ENCODE data around the gene PKM. TPM values are rescaled to one million over a fixed set of nuclear protein-coding genes. Genes with fewer than 3 reads are reported as not detected.

The PKM gene
- total and polyA plus RNA-seq, 5 donors from 2014 or later, result 332 to 510 (median 383) TPM

DNA sequence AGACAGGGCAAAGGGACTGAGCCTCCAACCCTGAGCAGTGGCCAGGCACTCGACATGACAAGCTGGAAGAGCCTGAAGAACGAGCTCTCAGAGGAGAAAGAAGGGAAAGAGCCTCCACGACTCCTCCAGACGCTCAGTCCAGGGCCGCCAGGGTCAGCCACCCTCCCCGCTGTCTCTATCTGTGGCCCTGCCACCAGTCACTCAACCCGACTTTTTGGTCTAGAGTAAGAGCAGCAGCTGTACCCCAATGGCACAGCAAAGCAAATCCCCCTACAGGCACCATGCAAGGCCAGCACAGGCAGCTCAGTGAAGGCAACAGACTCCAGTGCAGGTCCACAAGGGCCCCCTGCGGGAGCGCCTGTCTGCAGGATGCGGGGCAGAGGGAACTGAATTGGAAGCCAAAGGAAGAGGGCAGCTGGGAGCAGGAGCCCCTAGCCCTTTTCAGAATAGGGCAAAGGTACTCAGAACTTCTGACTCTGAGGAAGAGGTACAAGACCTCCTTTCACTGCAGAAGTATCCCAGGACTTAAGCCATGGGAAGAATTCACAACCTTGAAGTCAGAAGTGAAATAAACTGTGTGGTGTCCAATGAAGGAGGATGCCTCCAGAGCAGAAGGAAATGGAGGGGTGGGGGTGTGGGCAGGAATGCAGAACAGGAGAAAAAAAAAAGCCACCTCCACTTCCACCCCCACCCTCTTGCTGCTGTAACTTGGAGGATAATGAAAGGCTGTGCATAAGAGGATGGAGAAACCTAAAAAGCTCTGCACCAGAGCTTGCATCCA lies 24.9 kb downstream of the PKM start:
- no peaks in the 10 kb centered on the region for H3K9me3 Mint-ChIP-seq
- no peak overlapping the region for H3K27ac ChIP-seq (ENCODE audit: insufficient read depth, low read length, poor library complexity, severe bottlenecking)
- no peak for ATAC-seq (ENCODE audit: low read depth in 2 of 2)

GRCh38 chr15:72205273-72205672 lies 25.7 kb downstream of the PKM start:
- H3K36me3 ChIP-seq (ENCODE audit: control insufficient read depth, insufficient read depth, low read length), result peaks cover 97% of the 10 kb centered on the region
- H3K27me3 Mint-ChIP-seq, result no peaks in the 10 kb centered on the region
- no peaks in the 10 kb centered on the region for H3K4me1 ChIP-seq (ENCODE audit: control insufficient read depth, insufficient read depth, low read length, poor library complexity, severe bottlenecking)
- peaks cover 0 to 12% (median 3%) of the 10 kb centered on the region in 4 donors for H3K4me1 Mint-ChIP-seq
- H3K4me3 Mint-ChIP-seq, result no peak overlapping the region
- no peak for ATAC-seq (ENCODE audit: low read depth in 2 of 2)
- no peaks in the 10 kb centered on the region for H3K9me3 ChIP-seq (ENCODE audit: control insufficient read depth in 2 of 2, low read length in 2 of 2)
- H3K36me3 Mint-ChIP-seq, result peaks cover 48% of the 10 kb centered on the region
- no peak overlapping the region for H3K4me3 ChIP-seq (ENCODE audit: low read depth, low read length)
- H3K27me3 ChIP-seq (ENCODE audit: control insufficient read depth, insufficient read depth, low read length), result no peaks in the 10 kb centered on the region
- no peak overlapping the region for H3K27ac Mint-ChIP-seq
- no peak for DNase-seq
- no peak overlapping the region for H3K27ac ChIP-seq (ENCODE audit: insufficient read depth, low read length, poor library complexity, severe bottlenecking)
- H3K9me3 Mint-ChIP-seq, result no peaks in the 10 kb centered on the region

More for the DNA sequence above, 24.9 kb downstream of the PKM start:
- H3K36me3 ChIP-seq (ENCODE audit: control insufficient read depth, insufficient read depth, low read length), result peaks cover 97% of the 10 kb centered on the region
- Mint-ChIP-seq H3K4me3 (no peak overlapping the region), H3K27ac (no peak overlapping the region), H3K27me3 (no peaks in the 10 kb centered on the region), H3K36me3 (peaks cover 47% of the 10 kb centered on the region), H3K4me1 (peaks cover 0 to 12% (median 6%) of the 10 kb centered on the region in 4 donors)
- no peak for DNase-seq
- no peaks in the 10 kb centered on the region for H3K4me1 ChIP-seq (ENCODE audit: control insufficient read depth, insufficient read depth, low read length, poor library complexity, severe bottlenecking)
- no peaks in the 10 kb centered on the region for H3K27me3 ChIP-seq (ENCODE audit: control insufficient read depth, insufficient read depth, low read length)
- H3K4me3 ChIP-seq (ENCODE audit: low read depth, low read length), result no peak overlapping the region
- no peaks in the 10 kb centered on the region for H3K9me3 ChIP-seq (ENCODE audit: control insufficient read depth in 2 of 2, low read length in 2 of 2)

DNA sequence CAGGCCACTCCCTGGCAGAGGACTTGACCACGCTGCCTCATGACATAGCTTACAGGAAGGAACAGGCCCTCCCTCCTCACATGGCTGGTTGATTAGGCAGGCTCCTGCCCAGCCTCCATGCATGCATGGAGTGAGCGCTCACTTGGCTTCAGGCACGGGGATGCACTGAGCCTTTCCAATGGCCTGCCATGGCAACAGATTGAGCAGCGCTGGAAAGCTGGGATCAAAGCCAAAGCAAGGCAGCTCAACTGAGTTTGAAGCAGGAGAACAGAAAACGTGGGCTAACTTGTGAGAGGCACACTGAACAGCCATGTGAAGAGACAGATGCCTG lies 27.5 kb downstream of the PKM start:
- H3K4me1 Mint-ChIP-seq, result peaks cover 0 to 10% (median 7%) of the 10 kb centered on the region in 4 donors
- Histone ChIP-seq H3K27ac (ENCODE audit: insufficient read depth, low read length, poor library complexity, severe bottlenecking) (no peak overlapping the region), H3K27me3 (ENCODE audit: control insufficient read depth, insufficient read depth, low read length) (no peaks in the 10 kb centered on the region), H3K9me3 (ENCODE audit: control insufficient read depth in 2 of 2, low read length in 2 of 2) (no peaks in the 10 kb centered on the region), H3K36me3 (ENCODE audit: control insufficient read depth, insufficient read depth, low read length) (peaks cover 99% of the 10 kb centered on the region), H3K4me1 (ENCODE audit: control insufficient read depth, insufficient read depth, low read length, poor library complexity, severe bottlenecking) (no peaks in the 10 kb centered on the region), H3K4me3 (ENCODE audit: low read depth, low read length) (no peak overlapping the region)
- no peak overlapping the region for H3K4me3 Mint-ChIP-seq
- peak overlapping the region in 2 of 3 donors; percentile 24 to 65 for H3K27ac Mint-ChIP-seq
- DNase-seq (no peak), ATAC-seq (ENCODE audit: low read depth in 2 of 2) (no peak)
- H3K27me3 Mint-ChIP-seq, result peaks cover 4% of the 10 kb centered on the region
- H3K36me3 Mint-ChIP-seq, result peaks cover 41% of the 10 kb centered on the region
- no peaks in the 10 kb centered on the region for H3K9me3 Mint-ChIP-seq

DNA sequence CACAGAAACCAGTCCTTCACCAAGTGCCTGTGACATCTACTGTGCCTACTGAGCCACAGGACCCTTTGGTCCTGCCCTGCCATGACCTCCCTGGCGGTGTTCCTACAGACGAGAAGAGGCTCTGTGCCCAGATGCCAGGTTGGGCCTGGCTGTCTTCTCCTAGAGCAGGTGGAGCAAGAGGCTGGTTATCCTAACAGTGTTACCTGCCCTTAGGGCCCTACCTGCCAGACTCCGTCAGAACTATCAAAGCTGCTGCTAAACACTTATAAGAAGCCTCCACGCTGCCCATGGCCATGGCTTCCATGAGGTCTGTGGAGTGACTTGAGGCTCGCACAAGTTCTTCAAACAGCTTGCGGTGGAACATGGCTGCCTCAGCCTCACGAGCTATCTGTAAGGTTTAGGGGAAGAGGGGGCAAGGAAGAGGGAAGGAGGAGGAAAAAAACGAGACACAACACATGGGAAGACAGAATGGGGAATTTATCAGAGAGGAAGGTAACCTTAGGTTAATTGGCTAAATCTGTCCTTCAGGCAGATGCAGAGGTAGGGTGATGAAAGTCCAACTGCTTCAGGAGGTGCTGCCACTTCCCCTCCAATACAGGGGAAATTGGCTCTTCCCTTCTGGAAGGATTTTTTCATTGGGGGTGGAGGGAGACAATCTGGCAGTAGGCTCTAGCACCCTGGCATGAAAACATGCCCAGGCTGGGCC lies 28.0 kb downstream of the PKM start:
- DNase-seq, result no peak
- no peak for ATAC-seq (ENCODE audit: low read depth in 2 of 2)
- H3K27me3 ChIP-seq (ENCODE audit: control insufficient read depth, insufficient read depth, low read length), result no peaks in the 10 kb centered on the region
- peaks cover 96% of the 10 kb centered on the region for H3K36me3 ChIP-seq (ENCODE audit: control insufficient read depth, insufficient read depth, low read length)
- Mint-ChIP-seq H3K4me3 (no peak overlapping the region), H3K27ac (no peak overlapping the region), H3K9me3 (no peaks in the 10 kb centered on the region), H3K4me1 (peaks cover 0 to 14% (median 8%) of the 10 kb centered on the region in 4 donors), H3K36me3 (peaks cover 39% of the 10 kb centered on the region), H3K27me3 (peaks cover 6% of the 10 kb centered on the region)
- no peaks in the 10 kb centered on the region for H3K4me1 ChIP-seq (ENCODE audit: control insufficient read depth, insufficient read depth, low read length, poor library complexity, severe bottlenecking)
- no peak overlapping the region for H3K4me3 ChIP-seq (ENCODE audit: low read depth, low read length)
- H3K9me3 ChIP-seq (ENCODE audit: control insufficient read depth in 2 of 2, low read length in 2 of 2), result no peaks in the 10 kb centered on the region
- no peak overlapping the region for H3K27ac ChIP-seq (ENCODE audit: insufficient read depth, low read length, poor library complexity, severe bottlenecking)

GRCh38 chr15:72202302-72202701 lies 28.7 kb downstream of the PKM start:
- no peak overlapping the region for H3K27ac ChIP-seq (ENCODE audit: insufficient read depth, low read length, poor library complexity, severe bottlenecking)
- peaks cover 8% of the 10 kb centered on the region for H3K27me3 Mint-ChIP-seq
- H3K4me3 ChIP-seq (ENCODE audit: low read depth, low read length), result no peak overlapping the region
- no peaks in the 10 kb centered on the region for H3K9me3 ChIP-seq (ENCODE audit: control insufficient read depth in 2 of 2, low read length in 2 of 2)
- peaks cover 90% of the 10 kb centered on the region for H3K36me3 ChIP-seq (ENCODE audit: control insufficient read depth, insufficient read depth, low read length)
- DNase-seq (no peak), ATAC-seq (ENCODE audit: low read depth in 2 of 2) (no peak)
- H3K4me1 ChIP-seq (ENCODE audit: control insufficient read depth, insufficient read depth, low read length, poor library complexity, severe bottlenecking), result peaks cover 2% of the 10 kb centered on the region
- H3K27me3 ChIP-seq (ENCODE audit: control insufficient read depth, insufficient read depth, low read length), result no peaks in the 10 kb centered on the region
- peaks cover 0 to 16% (median 9%) of the 10 kb centered on the region in 4 donors for H3K4me1 Mint-ChIP-seq
- H3K27ac Mint-ChIP-seq, result no peak overlapping the region
- peaks cover 36% of the 10 kb centered on the region for H3K36me3 Mint-ChIP-seq
- no peaks in the 10 kb centered on the region for H3K9me3 Mint-ChIP-seq
- no peak overlapping the region for H3K4me3 Mint-ChIP-seq

DNA sequence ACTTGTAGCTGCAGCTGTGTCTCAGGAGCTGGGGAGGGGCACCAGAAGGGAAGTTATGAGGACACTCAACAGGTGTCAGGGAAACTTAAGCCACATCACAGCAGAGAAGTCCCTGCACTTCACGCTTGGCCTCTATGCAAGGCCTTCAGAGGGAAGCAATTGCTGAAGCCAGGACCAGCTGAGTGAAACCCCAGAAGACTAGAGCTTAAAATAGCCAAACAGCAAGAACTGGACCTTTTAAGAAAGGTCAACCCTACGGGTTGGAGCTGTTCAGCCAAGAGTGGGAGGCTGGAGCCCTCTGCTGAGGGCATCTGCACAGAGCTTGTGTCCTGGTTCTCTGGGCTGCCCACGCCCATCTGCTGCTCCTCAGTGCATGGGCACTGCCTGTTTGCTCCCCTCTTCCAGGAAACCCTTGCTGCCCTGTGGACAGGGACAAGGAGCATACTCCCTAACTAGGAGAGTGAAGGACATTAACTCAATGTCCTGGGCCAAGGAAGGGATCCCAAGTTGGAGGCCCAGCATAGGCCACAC lies 29.5 kb downstream of the PKM start:
- ATAC-seq (ENCODE audit: low read depth in 2 of 2) (no peak), DNase-seq (no peak)
- H3K27me3 ChIP-seq (ENCODE audit: control insufficient read depth, insufficient read depth, low read length), result no peaks in the 10 kb centered on the region
- no peak overlapping the region for H3K4me3 ChIP-seq (ENCODE audit: low read depth, low read length)
- Mint-ChIP-seq H3K36me3 (peaks cover 28% of the 10 kb centered on the region), H3K27ac (peak overlapping the region in 1 of 3 donors; percentile 36), H3K4me1 (peaks cover 0 to 16% (median 8%) of the 10 kb centered on the region in 4 donors), H3K4me3 (no peak overlapping the region), H3K27me3 (peaks cover 9% of the 10 kb centered on the region), H3K9me3 (no peaks in the 10 kb centered on the region)
- H3K36me3 ChIP-seq (ENCODE audit: control insufficient read depth, insufficient read depth, low read length), result peaks cover 81% of the 10 kb centered on the region
- H3K9me3 ChIP-seq (ENCODE audit: control insufficient read depth in 2 of 2, low read length in 2 of 2), result no peaks in the 10 kb centered on the region
- H3K27ac ChIP-seq (ENCODE audit: insufficient read depth, low read length, poor library complexity, severe bottlenecking), result no peak overlapping the region
- peaks cover 5% of the 10 kb centered on the region for H3K4me1 ChIP-seq (ENCODE audit: control insufficient read depth, insufficient read depth, low read length, poor library complexity, severe bottlenecking)

- no peak for ATAC-seq (ENCODE audit: low read depth in 2 of 2)
- H3K4me3 Mint-ChIP-seq, result no peak overlapping the region
- Histone ChIP-seq H3K9me3 (ENCODE audit: control insufficient read depth in 2 of 2, low read length in 2 of 2) (no peaks in the 10 kb centered on the region), H3K27ac (ENCODE audit: insufficient read depth, low read length, poor library complexity, severe bottlenecking) (no peak overlapping the region), H3K36me3 (ENCODE audit: control insufficient read depth, insufficient read depth, low read length) (peaks cover 73% of the 10 kb centered on the region), H3K4me3 (ENCODE audit: low read depth, low read length) (no peak overlapping the region), H3K27me3 (ENCODE audit: control insufficient read depth, insufficient read depth, low read length) (no peaks in the 10 kb centered on the region), H3K4me1 (ENCODE audit: control insufficient read depth, insufficient read depth, low read length, poor library complexity, severe bottlenecking) (peaks cover 5% of the 10 kb centered on the region)
- no peak for DNase-seq
- H3K27me3 Mint-ChIP-seq, result peaks cover 17% of the 10 kb centered on the region
- peaks cover 0 to 16% (median 8%) of the 10 kb centered on the region in 4 donors for H3K4me1 Mint-ChIP-seq
- peaks cover 0 to 1% (median 0%) of the 10 kb centered on the region in 7 donors for H3K9me3 Mint-ChIP-seq
- H3K36me3 Mint-ChIP-seq, result peaks cover 28% of the 10 kb centered on the region
- peak overlapping the region in 1 of 3 donors; percentile 73 for H3K27ac Mint-ChIP-seq
Measured at GRCh38 chr15:72200395-72201237, 30.4 kb downstream of the PKM start.

Measured in CD4-positive, CD25-positive, alpha-beta regulatory T cell (primary cell).